GM20000 (cell line): ENCODE measurements around the gene LCN1.
"Not testable (repeated sequence)": the region's sequence is repeated elsewhere in the genome, so short reads cannot be mapped to it uniquely, and the experiment has no call there.

Source experiments
- DNase-seq: peaks from one replicate; pipeline ENCODE4 v3.0.0; 2012; ENCODE audit warnings: low spot score
- TF ChIP-seq, protein P1 (sequence below): IDR thresholded peaks from 2 replicates; pipeline ENCODE4 v1.5.1; 2012; ENCODE audit warnings: mild to moderate bottlenecking, control low read depth; ENCODE audit errors: extremely low read depth, missing control alignments

LCN1 gene

DNA sequence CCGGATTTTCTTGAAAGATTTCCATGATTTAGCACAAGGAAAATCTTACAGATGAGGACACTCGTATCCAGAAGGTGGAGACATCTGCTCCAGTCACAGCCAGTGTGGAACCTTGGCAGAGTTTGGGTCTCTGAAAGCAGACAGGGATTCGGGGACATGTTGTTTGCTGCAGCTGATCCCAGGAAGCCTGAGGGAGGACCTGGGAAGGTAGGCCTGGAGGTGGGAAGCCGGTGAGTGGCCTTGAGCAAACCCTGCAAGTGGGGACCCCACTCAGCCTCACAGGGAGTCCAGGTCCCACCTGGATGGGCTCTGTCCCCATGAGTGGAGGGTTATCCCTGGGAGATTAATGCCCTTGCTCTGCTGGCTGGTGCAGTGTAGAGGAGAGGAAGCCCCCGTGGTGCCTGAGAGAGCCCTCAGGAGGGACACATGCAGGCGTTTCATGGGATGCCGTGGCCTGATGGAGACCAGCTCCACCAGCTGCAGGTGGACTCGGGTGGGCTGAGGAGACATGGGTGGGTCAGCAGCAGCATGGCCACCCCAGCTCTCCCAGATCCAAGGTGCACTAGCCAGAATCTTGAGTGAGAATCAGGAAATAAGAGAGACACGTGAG, 12.9 kb upstream of the LCN1 start:
- DNase-seq = no peak
- TF ChIP-seq, protein P1, sequence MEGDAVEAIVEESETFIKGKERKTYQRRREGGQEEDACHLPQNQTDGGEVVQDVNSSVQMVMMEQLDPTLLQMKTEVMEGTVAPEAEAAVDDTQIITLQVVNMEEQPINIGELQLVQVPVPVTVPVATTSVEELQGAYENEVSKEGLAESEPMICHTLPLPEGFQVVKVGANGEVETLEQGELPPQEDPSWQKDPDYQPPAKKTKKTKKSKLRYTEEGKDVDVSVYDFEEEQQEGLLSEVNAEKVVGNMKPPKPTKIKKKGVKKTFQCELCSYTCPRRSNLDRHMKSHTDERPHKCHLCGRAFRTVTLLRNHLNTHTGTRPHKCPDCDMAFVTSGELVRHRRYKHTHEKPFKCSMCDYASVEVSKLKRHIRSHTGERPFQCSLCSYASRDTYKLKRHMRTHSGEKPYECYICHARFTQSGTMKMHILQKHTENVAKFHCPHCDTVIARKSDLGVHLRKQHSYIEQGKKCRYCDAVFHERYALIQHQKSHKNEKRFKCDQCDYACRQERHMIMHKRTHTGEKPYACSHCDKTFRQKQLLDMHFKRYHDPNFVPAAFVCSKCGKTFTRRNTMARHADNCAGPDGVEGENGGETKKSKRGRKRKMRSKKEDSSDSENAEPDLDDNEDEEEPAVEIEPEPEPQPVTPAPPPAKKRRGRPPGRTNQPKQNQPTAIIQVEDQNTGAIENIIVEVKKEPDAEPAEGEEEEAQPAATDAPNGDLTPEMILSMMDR = no peak

- no peak for DNase-seq
- TF ChIP-seq, protein P1 = no peak
Measured at GRCh38 chr9:135509458-135509857, 11.8 kb upstream of the LCN1 start.

DNA sequence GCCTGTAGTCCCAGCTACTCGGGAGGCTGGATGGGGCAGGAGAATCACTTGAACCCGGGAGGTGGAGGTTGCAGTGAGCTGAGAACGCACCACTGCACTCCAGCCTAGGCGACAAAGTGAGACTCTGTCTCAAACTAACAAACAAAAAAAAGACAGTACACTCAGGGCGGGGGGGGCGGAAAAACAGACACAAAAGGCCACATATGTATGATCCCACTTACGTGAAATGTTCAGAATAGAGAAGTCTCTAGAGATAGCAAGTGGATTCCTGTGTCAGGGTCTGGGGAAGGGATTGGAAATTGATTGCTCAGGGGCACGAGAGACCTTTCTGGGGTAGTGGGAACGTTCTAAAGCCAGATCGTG, 9.0 kb upstream of the LCN1 start:
- no peak for DNase-seq
- TF ChIP-seq, protein P1 = no peak

GRCh38 chr9:135512904-135513303, 8.3 kb upstream of the LCN1 start:
- TF ChIP-seq, protein P1 = no peak
- DNase-seq = no peak

GRCh38 chr9:135513351-135513846, 7.8 kb upstream of the LCN1 start:
- DNase-seq = no peak
- TF ChIP-seq, protein P1 = no peak

DNA sequence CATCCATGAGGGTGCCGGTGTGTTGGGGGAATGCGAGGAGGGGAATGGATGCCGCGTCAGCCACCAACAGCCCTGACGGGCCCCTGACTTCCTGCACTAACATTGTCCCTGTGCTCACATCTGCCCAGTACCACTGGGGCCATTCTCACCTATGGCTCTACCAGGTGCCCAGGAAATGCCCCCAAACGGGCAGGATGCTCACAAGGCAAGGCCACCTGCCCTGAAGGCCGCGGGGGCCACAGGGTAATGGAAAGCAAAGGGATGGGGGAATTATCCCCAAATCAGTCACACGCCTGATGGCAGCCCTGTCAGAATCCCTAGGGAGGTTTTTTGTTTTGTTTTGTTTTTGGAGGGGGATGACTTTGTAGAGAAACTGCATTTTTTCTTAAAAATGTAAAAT, 7.3 kb upstream of the LCN1 start:
- not testable (repeated sequence) for DNase-seq

DNA sequence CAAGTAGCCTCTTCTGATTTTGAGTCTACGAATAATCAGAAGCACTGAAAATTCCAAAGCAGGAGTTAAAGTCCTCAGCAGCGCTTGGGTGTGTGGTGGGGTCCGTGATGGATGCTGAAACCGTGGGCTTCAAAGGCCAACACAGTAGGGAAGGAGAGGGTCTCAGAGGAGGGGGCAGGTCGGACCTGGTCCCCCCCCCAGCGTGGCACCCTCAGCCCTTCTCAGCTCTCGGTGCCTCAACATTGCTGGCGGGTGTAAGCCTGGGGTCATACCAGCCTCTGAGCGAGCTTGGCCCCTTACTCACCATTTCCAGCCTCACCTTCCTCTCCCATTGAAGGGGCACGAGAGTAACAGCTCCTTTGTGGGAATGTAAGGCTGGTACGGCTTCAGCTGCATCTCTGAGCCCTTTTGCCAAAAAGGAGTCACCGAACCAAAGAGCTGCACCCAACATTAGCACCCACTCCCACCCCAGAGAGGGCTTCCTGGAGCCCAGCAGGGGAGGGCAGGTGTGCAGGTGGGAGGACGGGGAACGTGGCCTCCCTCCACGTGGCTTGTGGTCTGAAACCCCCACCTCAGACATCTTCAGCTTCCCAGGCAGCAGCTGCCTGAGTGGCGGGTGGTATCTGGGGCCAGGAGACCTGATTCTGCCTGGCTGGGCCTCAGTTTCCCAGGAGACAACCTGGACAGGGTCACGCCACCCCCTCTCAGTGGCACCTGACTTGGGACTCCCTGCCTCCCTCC, 6.7 kb upstream of the LCN1 start:
- TF ChIP-seq, protein P1 = no peak
- no peak for DNase-seq
